Measurements from ENCODE around the gene ZNF846.
"Not testable (repeated sequence)": the region's sequence is repeated elsewhere in the genome, so short reads cannot be mapped to it uniquely, and the experiment has no call there.

ZNF846 gene

GRCh38 chr19:9768175-9769112, at the start of gene ZNF846:
Gene ZNF846, minus strand, starts transcription at chr19:9768738. Its CDS starts 3,788 bp downstream, at chr19:9764950.
- DNase-seq (ENCODE audit: low read depth) = peak; percentile 96

- DNase-seq (ENCODE audit: low read depth) = no peak
These were observed 49.7 kb upstream of the ZNF846 start for GRCh38 chr19:9818175-9818733.

- DNase-seq (ENCODE audit: low read depth) = no peak
These were observed 42.6 kb upstream of the ZNF846 start for GRCh38 chr19:9811139-9811538.

- no peak for DNase-seq (ENCODE audit: low read depth)
These were observed 40.6 kb upstream of the ZNF846 start for GRCh38 chr19:9808855-9809824.

GRCh38 chr19:9806803-9807202, 38.3 kb upstream of the ZNF846 start:
- DNase-seq (ENCODE audit: low read depth) = no peak

- no peak for DNase-seq (ENCODE audit: low read depth)
These were observed 33.4 kb upstream of the ZNF846 start for GRCh38 chr19:9801976-9802375.

- no peak for DNase-seq (ENCODE audit: low read depth)
These were observed 30.6 kb upstream of the ZNF846 start for GRCh38 chr19:9799162-9799561.

GRCh38 chr19:9797871-9798270, 29.3 kb upstream of the ZNF846 start:
- no peak for DNase-seq (ENCODE audit: low read depth)

- peak; percentile 89 for DNase-seq (ENCODE audit: low read depth)
These were observed 27.7 kb upstream of the ZNF846 start for GRCh38 chr19:9796113-9796773.

- DNase-seq (ENCODE audit: low read depth) = peak; percentile 60
These were observed 24.6 kb upstream of the ZNF846 start for GRCh38 chr19:9793071-9793591.

- peak; percentile 93 for DNase-seq (ENCODE audit: low read depth)
These were observed 23.9 kb upstream of the ZNF846 start for GRCh38 chr19:9792206-9793070.

GRCh38 chr19:9791552-9792205, 23.1 kb upstream of the ZNF846 start:
- peak; percentile 96 for DNase-seq (ENCODE audit: low read depth)

- DNase-seq (ENCODE audit: low read depth) = not testable (repeated sequence)
These were observed 22.5 kb upstream of the ZNF846 start for GRCh38 chr19:9791073-9791367.

GRCh38 chr19:9789579-9789978, 21.0 kb upstream of the ZNF846 start:
- not testable (repeated sequence) for DNase-seq (ENCODE audit: low read depth)

- DNase-seq (ENCODE audit: low read depth) = no peak
These were observed 20.5 kb upstream of the ZNF846 start for GRCh38 chr19:9789066-9789465.

- not testable (repeated sequence) for DNase-seq (ENCODE audit: low read depth)
These were observed 20.1 kb upstream of the ZNF846 start for GRCh38 chr19:9788604-9789003.

GRCh38 chr19:9786819-9787218, 18.3 kb upstream of the ZNF846 start:
- no peak for DNase-seq (ENCODE audit: low read depth)

GRCh38 chr19:9786342-9786741, 17.8 kb upstream of the ZNF846 start:
- DNase-seq (ENCODE audit: low read depth) = no peak

GRCh38 chr19:9785367-9786331, 17.1 kb upstream of the ZNF846 start:
- peak; percentile 94 for DNase-seq (ENCODE audit: low read depth)

Data from EH (cell line).